NCI-H82 treated with DMSO at 0.1 percent for 48 hours (cell line): ENCODE results near the gene TMEM108.

Experiments used
- DNase-seq: peaks from one replicate; lab custom pipeline; 2025; ENCODE audit not compliant: unreplicated experiment; lab: John Stamatoyannopoulos, UW

The TMEM108 gene

GRCh38 chr3:133161656-133162055 lies 123.5 kb downstream of the TMEM108 start:
- DNase-seq: no peak

GRCh38 chr3:133162265-133162664 lies 124.1 kb downstream of the TMEM108 start:
- no peak for DNase-seq

GRCh38 chr3:133162670-133163305 lies 124.6 kb downstream of the TMEM108 start:
- no peak for DNase-seq

- no peak for DNase-seq
These were observed 129.3 kb downstream of the TMEM108 start for GRCh38 chr3:133167340-133168024.

GRCh38 chr3:133168025-133168401 lies 129.8 kb downstream of the TMEM108 start:
- no peak for DNase-seq

GRCh38 chr3:133169331-133170068 lies 131.3 kb downstream of the TMEM108 start:
- peak; percentile 95 for DNase-seq

- DNase-seq: no peak
These were observed 133.6 kb downstream of the TMEM108 start for GRCh38 chr3:133171831-133172230.

- DNase-seq: peak; percentile 67
These were observed 143.4 kb downstream of the TMEM108 start for GRCh38 chr3:133181392-133182150.

GRCh38 chr3:133187870-133188379 lies 149.7 kb downstream of the TMEM108 start:
- DNase-seq: no peak

- DNase-seq: no peak
These were observed 150.8 kb downstream of the TMEM108 start for GRCh38 chr3:133188996-133189395.

- DNase-seq: no peak
These were observed 151.7 kb downstream of the TMEM108 start for GRCh38 chr3:133189893-133190292.

- DNase-seq: no peak
These were observed 153.6 kb downstream of the TMEM108 start for GRCh38 chr3:133191818-133192217.

- no peak for DNase-seq
These were observed 154.3 kb downstream of the TMEM108 start for GRCh38 chr3:133192363-133192945.

GRCh38 chr3:133192967-133193366 lies 154.8 kb downstream of the TMEM108 start:
- DNase-seq: no peak

GRCh38 chr3:133196527-133196926 lies 158.3 kb downstream of the TMEM108 start:
- DNase-seq: no peak

- DNase-seq: no peak
These were observed 159.4 kb downstream of the TMEM108 start for GRCh38 chr3:133197619-133198018.

GRCh38 chr3:133206921-133207320 lies 168.7 kb downstream of the TMEM108 start:
- DNase-seq: no peak

GRCh38 chr3:133208184-133208583 lies 170.0 kb downstream of the TMEM108 start:
- no peak for DNase-seq

GRCh38 chr3:133209871-133210550 lies 171.8 kb downstream of the TMEM108 start:
- DNase-seq: no peak

GRCh38 chr3:133210656-133211055 lies 172.5 kb downstream of the TMEM108 start:
- DNase-seq: no peak
